AG04449 (cell line): ENCODE data around the gene WIPF1.

Experiments used
- CTCF ChIA-PET: fragments of 350-600 bp; formaldehyde crosslinking; extraction: SDS; loops from one replicate; lab custom pipeline; 2021; ENCODE audit warnings: antibody characterized with exemption; lab: Yijun Ruan, JAX
- POLR2A ChIA-PET: fragments of 400-600, 350-600 bp; formaldehyde crosslinking; extraction: SDS; loops from one replicate; lab custom pipeline; 2020; ENCODE audit warnings: antibody characterized with exemption, inconsistent platforms; lab: Yijun Ruan, JAX
- DNase-seq: peaks from one replicate; pipeline ENCODE4 v3.0.0-alpha.2; 2010; ENCODE audit warnings: low read depth, low spot score
- H3K4me3 ChIP-seq: 2 replicates; pipeline ENCODE4 v1.5.1; 2011; ENCODE audit warnings: low read depth, mild to moderate bottlenecking, control low read depth, low read length
- TF ChIP-seq, protein P1 (sequence below): IDR thresholded peaks from one replicate; pipeline ENCODE4 v1.5.1; 2011; ENCODE audit warnings: mild to moderate bottlenecking, moderate library complexity, low read length, control low read depth, inconsistent platforms; ENCODE audit not compliant: insufficient read depth; ENCODE audit errors: missing control alignments

Gene WIPF1

DNA sequence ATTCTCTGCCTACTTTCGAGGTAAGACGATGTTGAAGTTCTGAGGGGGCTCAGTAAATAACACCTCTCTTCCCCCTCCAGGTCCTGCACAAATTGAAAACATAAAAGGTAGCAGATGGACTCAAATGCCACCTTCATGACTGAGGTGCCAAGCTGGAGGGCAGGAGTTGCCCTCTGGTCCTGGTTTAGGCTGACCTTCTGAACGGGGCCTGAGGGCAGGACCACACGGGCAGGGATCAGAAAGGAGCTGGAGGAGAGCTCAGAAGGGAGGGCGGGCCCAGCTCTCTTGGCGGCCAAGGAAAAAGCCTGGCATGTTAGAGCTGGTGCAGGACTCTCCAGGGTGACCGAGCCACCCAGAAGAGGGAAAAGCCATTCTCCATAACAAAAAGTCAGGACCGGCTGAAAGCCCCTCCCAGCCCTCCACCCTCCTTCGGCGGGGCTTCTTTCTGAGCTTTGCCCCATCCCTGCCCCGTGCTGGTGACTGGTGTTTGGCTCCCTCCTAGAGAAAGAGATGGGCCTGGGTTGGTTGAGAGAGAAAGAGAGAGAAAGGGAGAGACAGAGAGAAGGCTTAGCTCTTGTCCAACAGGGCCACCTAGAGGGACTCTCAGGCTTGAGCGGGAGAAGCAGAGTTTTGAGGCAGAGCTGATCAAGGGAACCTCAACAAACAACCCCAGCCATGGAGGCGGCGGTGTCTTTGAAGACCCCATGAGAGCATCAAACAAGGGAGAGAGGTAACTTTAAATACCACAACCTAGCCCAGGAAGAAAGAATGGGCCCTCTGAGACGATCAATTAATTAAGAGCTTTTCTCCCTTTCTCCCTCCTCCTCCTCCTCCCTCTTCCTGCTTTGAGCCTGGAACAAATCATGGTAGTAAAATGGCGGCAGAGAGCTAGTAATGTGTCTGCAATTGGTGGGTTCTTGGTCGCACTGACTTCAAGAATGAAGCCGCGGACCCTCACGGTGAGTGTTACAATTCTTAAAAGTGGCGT is 50.8 kb downstream of the WIPF1 start:
- TF ChIP-seq, protein P1, sequence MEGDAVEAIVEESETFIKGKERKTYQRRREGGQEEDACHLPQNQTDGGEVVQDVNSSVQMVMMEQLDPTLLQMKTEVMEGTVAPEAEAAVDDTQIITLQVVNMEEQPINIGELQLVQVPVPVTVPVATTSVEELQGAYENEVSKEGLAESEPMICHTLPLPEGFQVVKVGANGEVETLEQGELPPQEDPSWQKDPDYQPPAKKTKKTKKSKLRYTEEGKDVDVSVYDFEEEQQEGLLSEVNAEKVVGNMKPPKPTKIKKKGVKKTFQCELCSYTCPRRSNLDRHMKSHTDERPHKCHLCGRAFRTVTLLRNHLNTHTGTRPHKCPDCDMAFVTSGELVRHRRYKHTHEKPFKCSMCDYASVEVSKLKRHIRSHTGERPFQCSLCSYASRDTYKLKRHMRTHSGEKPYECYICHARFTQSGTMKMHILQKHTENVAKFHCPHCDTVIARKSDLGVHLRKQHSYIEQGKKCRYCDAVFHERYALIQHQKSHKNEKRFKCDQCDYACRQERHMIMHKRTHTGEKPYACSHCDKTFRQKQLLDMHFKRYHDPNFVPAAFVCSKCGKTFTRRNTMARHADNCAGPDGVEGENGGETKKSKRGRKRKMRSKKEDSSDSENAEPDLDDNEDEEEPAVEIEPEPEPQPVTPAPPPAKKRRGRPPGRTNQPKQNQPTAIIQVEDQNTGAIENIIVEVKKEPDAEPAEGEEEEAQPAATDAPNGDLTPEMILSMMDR, result peak; percentile 74
- ChIA-PET POLR2A (no interaction called here), CTCF (interaction anchor here (0.7 to 4.0 kb wide), 24 partner anchors 9 to 141 kb away, joined by 3 to 214 read pairs (median 5); partner anchors contain the start of gene GPR155)
- DNase-seq, result no peak
- no peak overlapping the region for H3K4me3 ChIP-seq

DNA sequence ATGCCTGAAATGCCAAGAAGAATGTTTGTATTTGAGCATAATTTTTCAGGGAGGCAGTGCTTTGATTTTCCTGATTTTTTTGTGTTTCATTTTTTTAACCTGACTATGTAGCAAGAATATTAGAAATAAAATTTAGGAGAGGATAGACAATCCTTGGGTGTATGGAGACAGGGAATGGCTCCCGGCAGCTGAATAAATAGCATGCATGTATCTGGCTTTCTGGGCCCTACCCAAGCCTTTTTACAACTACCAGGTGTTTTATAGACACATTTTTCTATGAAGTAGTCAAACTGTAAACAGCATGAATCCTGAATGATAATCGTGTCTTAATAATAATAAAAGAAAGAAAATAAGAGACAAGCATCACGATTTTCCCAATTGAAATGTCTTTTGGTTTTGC is 52.4 kb downstream of the WIPF1 start:
- CTCF ChIA-PET, result interaction anchor here (1.2 to 3.5 kb wide), 2 partner anchors 77 to 83 kb away, joined by 3 to 44 read pairs; no protein-coding TSS in a partner anchor
- TF ChIP-seq, protein P1, result no peak
- no peak for DNase-seq
- H3K4me3 ChIP-seq, result no peak overlapping the region
- POLR2A ChIA-PET, result no interaction called here

DNA sequence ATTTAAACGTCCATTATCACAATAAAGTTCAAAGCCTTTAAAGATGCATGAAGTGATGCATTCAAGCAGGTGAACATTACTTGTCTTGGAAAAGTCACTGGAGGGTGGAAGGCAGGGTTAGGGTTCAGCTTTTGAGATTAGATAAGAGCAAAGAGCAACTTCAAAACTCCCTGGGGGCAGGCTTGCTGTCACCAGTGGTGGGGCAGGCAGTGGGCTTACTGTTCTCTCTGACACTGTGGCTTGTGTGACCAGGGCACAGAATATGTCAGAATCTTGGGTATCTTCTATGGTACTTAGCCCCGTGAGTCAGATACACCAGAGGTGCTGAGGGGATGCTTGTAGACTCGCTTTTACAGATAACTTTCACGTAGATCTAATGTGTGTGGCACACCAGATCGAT is 52.8 kb downstream of the WIPF1 start:
- ChIA-PET CTCF (interaction anchor here (1.2 to 3.5 kb wide), 3 partner anchors 10 to 83 kb away, joined by 3 to 44 read pairs (median 6); no protein-coding TSS in a partner anchor), POLR2A (no interaction called here)
- H3K4me3 ChIP-seq, result no peak overlapping the region
- DNase-seq, result no peak
- TF ChIP-seq, protein P1, result no peak

DNA sequence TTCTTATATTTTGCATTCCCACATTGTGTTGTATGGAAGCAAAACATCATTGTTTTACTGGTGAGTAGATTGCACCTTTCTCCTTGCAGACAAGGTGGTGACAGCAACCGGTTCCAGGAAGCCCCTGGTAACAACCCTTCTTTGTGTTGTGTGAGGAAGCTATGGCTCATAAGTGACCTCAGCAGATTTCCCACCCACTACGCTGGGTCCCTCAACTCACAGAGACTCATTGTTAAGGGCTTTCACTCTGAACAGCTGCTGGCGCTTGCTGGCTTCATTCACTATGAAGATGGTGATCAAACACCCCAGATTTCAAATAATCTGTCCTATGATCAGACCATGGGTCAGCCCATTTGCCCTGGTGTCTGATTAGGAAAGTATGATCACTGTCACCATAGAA is 53.4 kb downstream of the WIPF1 start:
- TF ChIP-seq, protein P1, result no peak
- no peak for DNase-seq
- POLR2A ChIA-PET, result no interaction called here
- CTCF ChIA-PET, result interaction anchor here (1.2 to 3.5 kb wide), 4 partner anchors 11 to 82 kb away, joined by 3 to 44 read pairs (median 5); no protein-coding TSS in a partner anchor
- H3K4me3 ChIP-seq, result no peak overlapping the region

DNA sequence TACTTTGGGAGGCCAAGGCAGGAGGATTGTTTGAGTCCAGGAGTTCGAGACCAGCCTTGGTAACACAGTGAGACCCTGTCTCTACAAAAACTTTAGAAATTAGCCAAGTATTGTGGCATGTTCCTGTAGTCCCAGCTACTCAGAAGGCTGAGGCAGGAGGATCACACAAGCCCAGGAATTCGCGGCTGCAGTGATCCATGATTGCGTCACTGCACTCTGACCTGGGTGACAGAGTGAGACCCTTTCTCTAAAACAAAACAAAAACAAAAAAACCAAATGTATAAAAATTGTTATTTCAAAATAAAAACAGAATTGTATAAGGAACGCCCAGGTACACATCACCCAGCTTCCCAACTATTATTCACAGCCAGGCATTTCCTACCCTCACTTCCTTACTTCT is 56.7 kb downstream of the WIPF1 start:
- TF ChIP-seq, protein P1, result no peak
- ChIA-PET CTCF (no interaction called here), POLR2A (no interaction called here)
- no peak overlapping the region for H3K4me3 ChIP-seq
- DNase-seq, result no peak
